Activated naive CD4-positive, alpha-beta T cell (primary cell): ENCODE data around the gene PLPP1.
"Not testable (repeated sequence)": the region's sequence is repeated elsewhere in the genome, so short reads cannot be mapped to it uniquely, and the experiment has no call there.

Source experiments
- DNase-seq, 4 experiments: peaks; one replicate each; lab custom pipeline; 2025; lab: John Stamatoyannopoulos, UW

Gene PLPP1

DNA sequence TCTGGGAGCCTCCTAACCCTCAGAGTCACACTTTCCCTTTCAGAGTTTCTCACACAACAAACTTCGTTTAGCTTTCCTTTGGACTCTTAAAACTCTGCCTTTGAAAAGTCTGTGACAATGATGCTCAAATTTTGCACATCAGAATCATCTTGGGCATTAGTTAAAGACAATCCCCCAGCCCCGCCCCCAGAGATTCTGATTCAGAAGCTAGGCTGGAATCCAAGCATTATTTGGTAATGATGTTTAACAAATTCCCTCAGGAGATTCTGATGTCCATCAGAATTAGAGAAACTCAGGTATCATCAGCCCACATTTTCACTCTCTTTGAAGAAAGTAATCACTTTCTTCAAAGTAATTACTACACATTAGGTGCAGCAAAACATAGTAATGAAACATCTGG, 9.6 kb upstream of the PLPP1 start:
- no peak for DNase-seq

DNA sequence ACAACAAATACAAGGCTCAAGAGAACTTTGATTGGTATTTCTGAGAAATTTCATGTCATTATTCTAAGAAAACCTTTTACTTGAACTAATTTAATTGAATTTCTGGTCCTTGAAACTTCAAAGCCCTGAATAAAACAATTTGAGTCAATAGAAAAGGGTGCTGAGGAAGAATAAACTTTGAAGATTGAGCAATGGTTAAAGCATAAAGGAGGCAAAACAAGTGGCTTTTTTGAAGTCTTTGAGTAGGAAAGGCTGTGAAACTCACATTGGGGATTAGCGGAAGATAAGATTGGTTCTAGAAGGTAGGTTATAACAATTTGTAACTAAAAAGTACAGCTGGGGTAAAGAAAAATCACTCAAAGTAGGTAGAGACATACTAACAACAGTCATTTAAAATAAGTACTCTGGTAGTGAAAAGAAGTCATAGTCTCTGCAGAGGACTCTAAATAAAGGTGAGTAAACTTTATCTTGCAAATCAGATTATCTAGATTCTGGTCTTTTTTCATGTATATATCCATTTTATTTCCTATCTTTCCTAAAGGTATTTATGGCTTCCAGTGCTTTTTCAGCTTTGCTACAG, 6.4 kb upstream of the PLPP1 start:
- DNase-seq: no peak

DNA sequence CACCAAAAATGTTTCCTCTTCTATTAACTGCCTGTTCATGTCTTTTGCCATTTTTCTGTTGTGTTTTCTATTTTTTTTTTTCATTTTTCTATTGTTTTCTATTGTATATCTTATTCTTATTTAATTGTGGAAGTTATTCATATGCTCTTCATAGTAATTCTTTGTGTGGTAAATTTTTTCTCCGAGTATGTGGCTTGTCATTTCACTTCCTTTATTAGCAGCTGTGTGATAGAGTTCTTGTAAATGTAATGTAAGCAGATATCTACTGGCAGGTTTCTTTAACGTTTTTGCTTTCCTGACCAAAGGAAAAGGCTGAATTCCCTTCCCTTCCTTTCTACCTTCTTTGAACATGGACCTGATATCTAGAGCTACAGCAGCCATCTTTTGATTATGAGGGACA, 5.8 kb upstream of the PLPP1 start:
- no peak for DNase-seq

DNA sequence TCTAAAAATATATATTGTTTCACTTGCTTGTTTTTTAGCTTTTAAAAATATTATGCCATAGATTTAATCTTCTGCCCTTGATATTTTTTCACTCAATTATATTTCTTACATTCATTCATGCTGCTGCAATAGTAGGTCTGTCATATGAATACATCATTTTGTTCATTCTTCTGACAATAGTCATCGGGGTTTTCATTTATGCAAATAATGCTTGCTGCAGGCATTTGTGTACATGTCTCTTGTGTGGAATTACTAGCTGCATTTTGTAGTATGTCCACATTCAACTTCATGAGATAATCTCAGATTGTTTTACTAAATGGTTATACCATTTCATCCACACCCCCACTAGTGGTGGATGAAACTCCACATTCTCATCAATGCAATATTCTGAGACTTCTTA, 5.3 kb upstream of the PLPP1 start:
- no peak for DNase-seq

DNA sequence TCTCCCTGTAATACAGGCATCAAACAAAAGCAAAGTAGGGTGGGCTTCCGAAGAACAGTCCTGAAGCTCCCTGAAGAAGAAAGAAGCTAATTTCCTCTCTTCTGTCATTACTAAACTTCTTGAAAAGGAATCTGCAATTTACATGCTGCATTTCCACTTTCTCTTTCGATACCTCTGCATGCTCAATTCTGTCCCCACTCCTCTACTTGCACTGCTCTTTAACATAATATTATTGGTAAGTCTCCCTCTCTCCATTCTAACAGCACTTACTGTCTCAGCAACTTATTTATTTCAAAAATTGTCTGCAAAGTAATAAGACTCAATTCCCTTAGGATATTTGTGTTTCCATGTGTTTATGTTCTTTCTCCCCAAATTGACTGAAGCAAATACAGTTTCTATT, 3.9 kb upstream of the PLPP1 start:
- DNase-seq: no peak

DNA sequence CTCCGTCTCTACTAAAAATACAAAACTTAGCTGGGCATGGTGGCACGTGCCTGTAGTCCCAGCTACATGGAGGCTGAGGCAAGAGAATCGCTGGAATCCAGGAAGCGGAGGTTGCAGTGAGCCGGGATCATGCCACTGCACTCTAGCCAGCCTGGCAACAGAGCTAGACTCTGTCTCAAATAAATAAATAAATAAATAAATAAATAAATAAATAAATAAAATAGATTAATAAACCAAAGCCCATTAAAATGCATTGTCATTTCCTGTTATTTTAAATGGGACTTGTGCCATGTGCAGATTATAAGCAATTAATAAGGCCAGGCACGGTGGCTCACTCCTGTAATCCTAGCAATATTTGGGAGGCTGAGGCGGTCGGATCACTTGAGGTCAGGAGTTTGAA, 2.6 kb upstream of the PLPP1 start:
- not testable (repeated sequence) for DNase-seq

DNA sequence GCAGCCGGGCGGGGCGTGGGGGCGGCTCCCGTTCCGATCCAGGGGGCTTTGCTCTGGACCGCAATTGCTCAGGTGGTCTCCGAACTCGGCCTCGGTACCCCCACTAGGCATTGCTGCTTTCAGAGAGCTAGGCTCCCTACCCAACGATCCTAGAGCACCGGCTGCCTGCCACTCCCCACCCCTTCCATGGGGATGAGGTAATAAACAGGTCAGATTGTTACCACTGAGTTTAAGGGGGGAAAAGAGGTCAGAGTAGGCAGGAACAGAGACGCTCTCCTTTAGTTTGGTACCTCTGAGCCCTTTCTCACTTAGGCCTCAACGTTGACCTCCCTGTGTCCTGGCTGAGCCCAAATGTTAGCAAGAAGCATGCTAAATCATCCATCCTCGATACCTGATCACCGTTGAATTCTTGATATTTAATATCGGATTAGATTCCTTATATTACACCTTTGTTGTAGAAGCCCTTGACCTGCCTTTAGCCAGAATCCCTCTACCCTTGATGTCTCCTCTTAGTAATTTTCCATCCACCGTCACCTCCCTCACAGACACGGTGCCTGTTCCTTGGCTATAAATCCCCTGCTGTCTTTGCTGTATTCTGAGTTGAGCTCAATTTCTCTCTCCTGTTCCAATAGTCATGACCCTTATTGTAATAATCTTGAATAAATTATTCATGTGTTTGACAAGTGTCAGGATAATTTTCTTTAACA, 588 bp upstream of the PLPP1 start:
- no peak for DNase-seq

DNA sequence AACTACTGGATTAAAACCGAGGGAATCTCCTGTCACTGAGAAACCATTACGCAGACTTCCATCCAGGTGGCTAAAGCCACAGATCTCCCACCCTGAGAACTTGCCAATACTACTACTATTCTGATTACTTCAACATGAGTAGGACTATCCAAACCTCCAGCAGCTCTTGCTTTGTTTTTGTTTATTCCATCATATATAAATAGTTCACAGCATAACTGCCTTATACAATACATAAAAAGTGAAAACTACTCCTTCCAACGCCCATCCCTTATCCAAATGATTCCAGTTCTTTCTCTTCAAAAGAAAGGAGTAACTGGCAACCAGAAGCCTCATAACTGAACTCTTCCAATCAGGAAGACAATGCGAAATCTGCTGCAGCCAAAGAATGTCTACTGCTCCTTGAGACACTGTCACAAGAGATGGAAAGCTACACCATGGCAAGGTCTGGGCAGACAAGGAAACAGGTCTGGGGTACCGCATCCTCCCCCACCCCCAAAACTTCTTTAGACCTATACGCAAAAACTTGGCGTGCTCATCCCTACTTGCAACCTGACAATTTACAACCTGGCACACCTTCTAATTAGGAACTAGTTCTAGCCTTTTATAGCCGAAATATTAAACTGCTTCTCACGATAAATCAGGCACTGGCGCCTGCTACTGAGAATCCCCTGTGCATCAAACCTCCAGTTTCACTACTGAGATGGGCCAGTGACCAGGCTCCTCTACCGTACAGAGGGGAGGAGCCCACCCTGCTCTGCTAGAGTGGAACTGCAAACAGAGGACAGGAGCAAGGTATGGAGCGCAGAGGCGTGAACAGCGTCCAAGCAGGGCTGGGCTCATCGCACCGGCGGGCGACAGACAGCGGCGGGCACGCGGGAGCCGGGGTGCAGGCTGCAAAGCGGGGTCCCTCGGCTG, 986 bp downstream of the PLPP1 start:
- no peak for DNase-seq

DNA sequence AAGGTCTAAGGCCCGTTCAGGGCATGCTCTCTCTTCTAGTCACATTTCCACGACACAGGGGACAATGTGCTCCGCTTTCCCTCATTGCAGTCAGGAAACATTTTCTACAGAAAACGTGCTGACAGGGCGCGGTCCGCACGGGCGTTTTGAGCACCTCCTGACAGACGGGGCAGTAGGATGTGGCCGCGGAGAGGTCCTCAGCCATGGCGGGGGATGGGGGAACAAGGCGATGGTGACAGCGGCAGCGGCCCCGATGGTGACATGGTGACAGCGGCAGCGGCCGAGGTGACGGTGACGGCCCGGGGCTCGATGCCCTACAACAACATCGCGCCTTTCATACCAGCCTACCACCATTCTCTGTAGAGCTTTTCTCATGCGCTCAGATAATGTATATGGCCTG, 4.1 kb downstream of the PLPP1 start:
- no peak for DNase-seq

DNA sequence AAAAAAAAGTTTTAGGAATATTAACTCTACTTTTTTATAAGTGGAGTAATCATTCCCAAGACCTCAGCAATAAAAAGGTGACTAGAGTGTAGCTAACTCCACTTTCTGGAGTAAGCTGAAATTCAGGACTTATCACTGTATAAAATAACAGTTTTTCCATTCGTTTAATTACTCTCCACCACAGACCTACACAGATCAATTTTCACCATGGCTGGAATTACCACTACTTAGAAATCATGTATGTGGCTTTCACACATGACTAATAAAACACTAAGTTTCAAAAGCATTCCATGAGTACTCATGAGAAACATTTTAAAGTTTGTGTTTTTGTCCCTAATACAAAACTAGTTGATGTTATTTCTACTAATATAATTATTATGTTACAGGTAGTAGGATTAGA, 9.9 kb downstream of the PLPP1 start:
- DNase-seq: no peak

DNA sequence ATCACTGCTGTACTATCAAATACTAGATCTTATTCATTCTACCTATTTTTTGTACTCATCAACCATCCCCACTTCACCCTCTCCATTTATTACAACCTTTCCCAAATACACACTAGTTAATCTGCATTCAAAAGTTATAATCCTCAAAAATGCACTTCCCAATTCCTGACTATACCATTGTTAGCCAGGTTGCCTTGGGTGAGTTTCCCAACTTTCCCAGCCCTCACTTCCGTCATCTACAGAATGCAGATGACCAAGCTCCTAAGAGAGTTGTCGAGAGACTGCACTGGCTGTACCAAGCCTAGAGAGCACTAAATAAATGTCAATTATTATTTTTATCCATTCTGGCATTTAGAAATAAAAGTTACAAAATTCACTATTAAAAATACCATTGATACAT, 11.5 kb downstream of the PLPP1 start:
- DNase-seq: no peak

DNA sequence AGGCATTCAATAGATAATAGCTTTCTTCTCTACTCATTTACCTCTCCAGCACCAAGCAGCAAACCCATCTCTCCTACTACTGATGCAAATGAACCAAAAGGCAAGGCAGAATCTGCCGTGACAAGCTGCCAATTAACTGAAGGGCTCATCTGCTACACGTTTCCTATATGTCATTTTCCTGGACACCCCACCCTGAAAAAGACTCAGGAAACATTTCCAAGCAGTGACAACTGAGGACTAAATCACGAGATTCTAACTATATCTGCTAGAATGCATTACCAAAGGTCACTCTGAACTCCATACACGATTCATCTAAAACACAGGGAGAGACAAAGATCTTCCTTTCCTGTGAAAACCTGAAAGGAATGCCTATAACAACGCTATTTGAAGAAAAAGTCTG, 12.9 kb downstream of the PLPP1 start:
- no peak for DNase-seq

DNA sequence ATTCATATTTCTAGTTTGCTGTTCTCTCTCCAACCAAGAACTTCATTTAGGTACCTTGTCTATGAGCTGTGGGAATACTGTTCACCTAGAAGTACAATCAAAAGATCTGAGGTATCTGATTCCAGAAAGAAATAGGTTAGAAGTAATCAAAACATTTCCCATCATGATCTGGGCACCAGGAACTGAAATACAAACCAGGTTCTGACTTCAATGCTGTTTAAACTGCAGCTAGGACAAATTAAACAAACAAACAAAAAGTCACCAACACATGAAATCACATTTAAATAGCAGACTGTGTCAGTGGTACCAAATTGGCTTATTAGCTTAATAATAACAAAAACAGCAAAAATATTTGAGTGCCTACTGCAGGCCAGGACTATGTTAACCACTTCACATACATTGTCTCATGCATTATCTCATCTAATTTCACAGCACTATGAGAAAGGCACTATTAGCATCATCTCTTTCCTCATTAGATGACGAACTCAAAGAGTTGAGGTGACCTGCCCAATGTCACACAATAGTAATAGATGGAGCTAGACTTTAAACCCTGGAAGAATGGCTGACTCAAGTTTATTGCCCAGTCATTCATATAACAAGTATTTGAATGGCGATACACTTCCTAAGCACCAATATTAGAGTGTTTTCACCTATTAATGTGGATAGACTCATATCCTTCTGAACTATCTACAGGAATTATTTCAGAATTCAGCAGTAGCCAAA, 14.5 kb downstream of the PLPP1 start:
- no peak for DNase-seq

DNA sequence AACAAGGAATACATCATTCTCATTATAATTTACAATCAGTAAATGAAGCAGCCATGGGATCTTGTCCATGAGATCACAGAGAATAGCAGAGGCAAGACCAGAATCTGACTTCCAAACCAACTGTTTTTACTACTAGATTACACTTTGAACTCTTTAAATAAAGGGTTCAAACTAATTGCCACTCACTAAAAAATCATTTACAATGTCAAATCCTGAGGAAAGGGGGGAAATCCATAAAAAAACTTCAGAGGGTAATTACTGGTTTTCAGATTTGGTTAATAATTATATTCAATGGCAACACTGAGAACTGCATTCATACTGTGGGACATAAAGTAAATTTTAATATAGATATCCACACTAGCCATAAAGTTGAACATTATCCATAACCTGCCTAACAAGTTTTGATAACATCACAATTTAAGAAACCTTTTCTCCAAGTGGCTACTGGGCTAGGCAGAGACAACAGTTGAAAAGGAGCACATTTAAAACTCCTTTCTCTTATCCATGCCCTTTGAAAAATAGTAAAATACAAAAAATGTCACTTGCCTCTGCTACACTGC, 15.9 kb downstream of the PLPP1 start:
- no peak for DNase-seq

DNA sequence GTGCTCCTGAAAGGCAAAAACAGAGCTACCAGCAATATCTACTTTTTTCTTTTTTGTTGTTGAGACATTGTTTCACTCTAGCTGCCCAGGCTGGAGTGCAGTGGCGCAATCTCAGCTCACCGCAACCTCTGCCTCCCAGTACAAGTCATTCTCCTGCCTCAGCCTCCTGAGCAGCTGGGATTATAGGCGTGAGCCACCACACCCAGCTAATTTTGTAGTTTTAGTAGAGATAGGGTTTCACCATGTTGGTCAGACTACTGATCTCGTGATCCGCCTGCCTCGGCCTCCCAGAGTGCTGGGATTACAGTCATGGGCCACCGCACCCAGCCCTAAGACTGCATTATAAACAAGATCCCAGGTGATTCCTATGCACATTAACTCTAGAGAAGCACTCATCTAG, 17.0 kb downstream of the PLPP1 start:
- no peak for DNase-seq

DNA sequence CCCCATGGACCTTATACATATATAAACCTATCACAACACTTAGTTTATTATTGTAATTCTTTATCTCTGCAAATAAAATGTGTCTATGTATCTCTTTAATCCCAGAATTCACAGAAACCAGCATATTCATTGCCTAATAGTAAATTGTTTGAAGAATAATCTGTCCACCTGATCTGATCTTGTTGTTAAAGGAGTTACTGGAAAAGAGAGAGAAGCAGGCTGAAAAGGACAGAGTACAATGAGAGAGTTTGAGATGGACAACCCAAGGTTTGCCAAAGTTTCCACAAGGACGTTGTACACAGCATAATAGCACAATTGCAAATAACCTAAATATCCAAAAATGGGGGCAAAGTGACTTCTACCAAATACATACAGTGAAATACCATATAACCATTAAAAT, 23.8 kb downstream of the PLPP1 start:
- no peak for DNase-seq

DNA sequence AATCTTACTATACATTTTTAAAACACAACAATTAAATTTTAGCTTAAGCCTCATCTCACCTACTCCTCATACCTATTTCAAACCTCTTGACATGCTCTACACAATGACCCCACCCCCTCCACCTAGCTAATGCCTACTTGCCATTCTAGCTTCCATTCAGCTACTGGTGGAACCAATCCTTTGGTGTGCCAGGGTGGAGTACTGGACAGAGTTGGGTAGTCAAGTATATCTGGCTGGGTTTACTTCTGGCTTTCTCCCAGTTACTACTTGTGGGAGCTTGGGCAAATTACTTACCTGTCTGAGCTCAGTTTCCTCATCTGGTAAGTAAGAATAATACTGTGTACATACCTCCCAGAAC, 24.3 kb downstream of the PLPP1 start:
- no peak for DNase-seq

DNA sequence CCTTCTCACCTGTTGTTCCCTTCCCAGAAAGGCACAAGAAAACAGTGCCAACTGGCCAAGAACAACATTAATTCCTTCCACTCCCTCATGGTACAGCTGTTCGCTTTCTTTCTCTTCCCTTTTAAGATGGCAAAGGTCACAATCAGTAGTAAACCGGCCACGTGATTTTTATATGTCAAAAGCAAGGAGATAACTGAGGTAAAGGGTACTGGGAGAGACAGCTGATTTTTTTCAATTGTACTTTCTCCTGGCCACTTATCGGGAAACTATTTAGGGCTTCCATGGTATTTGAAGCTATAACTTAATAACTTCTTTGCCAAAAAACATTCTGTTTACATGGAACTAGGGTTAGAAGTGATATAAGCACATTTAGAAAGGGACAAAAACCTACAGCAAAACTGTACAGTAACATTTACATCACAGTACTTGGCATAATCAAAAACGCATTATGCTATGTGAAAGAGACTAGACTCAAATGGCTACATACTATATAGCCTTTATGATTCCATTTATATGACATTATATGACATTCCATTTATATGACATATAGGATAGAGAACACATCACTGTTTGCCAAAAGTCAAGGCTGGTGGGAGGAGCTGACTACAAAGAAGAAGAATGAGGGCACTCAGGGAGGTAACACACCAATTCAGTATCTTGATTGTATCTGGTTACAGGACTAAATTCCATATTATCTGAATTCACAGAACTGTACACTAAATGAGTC, 24.8 kb downstream of the PLPP1 start:
- DNase-seq: no peak

DNA sequence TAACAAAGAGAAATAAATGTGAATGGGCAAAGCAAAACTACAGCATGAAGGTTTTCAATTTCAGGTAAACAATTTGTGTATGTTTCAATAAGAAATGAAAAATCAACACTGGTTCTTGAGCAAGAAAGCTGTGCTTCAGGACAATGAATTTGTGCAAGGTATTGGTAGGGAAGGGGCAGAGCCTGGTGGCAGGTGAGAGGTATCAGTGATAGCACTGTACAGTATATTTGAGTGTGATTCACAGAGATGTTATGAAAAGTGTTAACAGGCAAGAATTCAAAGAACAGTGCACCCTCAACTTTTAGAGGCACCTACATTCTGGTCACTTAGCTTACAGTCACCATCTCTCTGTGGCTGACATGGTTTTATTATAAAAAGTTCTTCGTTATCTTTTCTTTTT, 25.7 kb downstream of the PLPP1 start:
- DNase-seq: no peak

DNA sequence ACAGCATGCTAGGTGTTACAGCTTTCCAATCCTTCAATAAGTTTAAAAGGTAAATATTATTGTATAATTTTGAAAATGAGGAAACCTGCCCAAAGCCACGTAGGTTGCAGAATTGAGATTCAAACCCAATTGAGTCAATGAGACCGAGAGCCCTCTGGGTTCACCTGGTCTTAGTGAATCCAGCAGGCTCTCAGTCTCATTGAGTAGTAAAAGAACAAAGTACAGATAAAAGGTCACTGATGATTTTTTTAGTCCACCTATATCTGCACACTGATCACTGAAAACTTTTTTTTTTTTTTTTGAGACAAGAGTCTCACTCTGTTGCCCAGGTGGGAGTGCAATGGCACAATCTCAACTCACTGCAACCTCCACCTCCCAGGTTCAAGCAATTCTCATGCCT, 27.2 kb downstream of the PLPP1 start:
- DNase-seq: no peak

DNA sequence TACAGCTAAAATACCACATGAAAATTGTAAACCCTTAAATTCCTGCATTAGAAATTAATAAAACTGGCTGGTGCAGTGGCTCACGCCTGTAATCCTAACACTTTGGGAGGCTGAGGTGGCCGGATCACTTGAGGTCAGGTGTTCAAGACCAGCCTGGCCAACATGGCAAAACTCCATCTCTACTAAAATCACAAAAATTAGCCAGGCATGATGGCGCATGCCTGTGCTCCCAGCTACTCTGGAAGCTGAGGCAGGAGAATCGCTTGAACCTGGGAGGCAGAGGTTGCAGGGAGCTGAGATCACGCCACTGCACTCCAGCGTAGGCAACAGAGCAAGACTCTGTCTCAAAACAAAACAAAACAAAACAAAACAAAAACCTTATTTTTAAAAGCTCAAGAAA, 29.1 kb downstream of the PLPP1 start:
- not testable (repeated sequence) for DNase-seq

DNA sequence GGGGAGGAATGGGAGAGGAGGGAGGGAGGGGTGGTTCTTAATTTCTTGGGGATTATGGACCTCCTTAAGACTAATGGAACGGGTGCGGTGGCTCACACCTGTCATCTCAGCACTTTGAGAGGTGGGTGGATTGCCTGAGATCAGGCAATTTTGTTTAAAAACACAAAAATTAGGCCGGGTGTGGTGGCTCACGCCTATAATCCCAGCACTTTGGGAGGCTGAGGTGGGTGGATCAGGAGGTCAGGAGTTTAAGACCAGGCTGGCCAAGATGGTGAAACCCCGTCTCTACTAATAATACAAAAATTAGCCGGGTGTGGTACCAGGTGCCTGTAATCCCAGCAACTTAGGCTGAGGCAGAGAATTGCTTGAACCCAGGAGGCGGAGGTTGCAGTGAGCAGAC, 30.8 kb downstream of the PLPP1 start:
- DNase-seq: not testable (repeated sequence)
